ENCODE results near the gene PAK4.
A peak's percentile ranks its signal among the peaks of the same experiment; 100 is the strongest.
"Not testable (repeated sequence)": the region's sequence is repeated elsewhere in the genome, so short reads cannot be mapped to it uniquely, and the experiment has no call there.

The PAK4 gene

DNA sequence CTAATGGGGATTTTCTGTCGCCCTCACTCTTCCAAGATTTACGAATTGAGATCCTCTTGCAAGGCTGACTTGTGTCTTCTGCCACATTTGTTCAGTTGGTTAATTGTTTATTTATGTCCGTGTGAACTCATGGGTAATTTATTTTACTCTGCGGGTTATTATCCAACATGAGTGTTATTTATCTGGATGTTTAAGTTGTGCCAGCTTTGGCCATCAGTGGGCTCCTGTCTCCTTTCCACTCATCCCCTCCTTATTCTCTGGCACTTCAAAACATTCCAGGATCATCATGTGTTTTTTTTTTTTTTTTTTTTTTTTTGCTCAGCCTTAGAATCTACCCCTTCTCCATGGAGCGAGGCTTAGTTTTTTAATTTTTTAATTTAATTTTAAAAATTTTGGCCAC lies 22.4 kb upstream of the PAK4 start:
- no peak for DNase-seq

DNA sequence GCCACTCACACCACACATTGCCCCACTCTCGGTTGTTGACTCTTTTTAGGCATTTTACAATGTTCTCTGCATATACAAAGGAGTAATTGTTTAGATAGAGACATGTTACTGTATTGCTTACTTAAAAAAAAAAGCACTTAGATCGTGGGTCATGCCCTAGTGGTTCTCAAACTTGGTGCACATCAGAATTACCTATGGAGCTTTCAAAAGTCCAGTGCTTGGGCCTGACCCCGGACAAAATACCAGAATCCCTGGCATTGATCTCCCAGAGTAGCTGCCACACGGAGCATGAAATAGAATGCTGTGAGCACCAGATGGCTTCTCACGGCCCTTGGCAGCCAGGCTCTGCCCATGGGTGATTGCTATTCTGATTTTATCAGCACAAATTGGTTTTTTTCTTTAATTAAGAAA lies 21.4 kb upstream of the PAK4 start:
- DNase-seq, result no peak

DNA sequence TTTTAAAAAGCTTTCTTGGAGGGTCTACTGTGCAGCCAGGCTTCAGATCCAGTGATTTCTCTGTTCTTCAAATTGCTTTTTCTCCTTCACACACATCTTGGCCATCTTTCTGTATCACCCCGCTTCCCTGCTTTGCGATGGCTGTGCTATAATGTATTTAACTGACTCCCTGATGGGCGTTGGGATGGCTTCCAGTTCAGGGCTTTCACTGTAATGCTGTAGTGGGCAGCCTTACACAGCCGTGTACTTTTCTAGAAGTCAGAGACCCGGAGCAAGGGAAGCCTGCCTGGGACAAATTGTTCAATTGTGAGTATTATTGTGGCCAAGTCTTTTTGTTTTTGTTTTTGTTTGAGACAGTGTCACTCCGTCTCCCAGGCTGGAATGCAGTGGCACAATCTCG lies 19.4 kb upstream of the PAK4 start:
- DNase-seq, result no peak

DNA sequence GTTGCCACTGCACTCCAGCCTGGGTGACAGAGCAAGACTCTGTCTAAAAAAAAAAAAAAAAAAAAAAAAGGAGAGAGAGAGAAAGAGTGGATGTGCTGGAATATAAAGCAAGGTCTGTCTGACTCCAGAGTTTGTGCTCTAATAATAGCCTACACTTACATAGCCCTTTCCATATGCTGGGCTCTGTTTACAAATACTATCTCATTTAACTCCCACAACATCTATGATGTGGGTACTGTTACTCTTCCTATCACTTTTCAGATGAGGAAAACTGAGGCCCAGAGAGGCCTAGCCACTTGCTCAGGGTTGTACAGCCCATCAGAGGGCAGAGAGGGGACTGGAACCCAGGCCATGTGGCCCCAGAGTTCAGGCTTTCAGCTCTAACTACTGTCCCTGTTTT lies 15.9 kb upstream of the PAK4 start:
- no peak for DNase-seq

DNA sequence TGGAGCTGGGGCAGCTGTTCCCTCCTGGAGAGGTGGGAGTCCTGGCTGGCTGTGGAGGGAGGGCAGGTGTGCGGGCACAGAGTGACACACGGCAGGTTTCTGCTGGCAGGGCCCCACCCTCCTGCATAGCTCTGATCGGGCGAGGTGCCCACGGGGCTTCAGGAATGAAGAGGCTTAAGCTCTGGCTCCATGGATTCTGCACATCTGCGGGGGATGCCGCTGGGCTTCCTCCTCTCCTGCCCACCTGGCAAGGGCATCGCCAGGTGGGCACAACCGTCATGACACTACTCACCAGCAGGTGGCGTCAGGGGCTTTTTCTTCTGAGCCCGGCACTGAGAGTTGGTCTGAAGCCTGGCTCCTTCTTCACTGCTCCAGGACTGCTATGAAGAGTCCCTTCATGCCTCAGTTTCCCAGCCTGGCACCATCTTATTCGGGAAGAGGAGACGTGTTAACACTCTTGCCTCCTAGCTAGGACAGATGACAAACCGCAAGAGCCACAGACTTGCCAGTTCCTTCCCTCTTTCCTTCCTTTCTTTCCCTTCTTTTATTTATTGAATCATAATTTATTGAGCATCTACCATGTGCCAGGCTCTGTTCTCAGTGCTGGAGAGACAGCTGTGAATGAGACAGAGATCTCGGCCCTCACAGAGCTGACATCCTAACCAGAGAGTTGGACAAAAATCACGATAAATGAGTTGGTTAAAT lies 15.2 kb upstream of the PAK4 start:
- peak; percentile 66 for DNase-seq

DNA sequence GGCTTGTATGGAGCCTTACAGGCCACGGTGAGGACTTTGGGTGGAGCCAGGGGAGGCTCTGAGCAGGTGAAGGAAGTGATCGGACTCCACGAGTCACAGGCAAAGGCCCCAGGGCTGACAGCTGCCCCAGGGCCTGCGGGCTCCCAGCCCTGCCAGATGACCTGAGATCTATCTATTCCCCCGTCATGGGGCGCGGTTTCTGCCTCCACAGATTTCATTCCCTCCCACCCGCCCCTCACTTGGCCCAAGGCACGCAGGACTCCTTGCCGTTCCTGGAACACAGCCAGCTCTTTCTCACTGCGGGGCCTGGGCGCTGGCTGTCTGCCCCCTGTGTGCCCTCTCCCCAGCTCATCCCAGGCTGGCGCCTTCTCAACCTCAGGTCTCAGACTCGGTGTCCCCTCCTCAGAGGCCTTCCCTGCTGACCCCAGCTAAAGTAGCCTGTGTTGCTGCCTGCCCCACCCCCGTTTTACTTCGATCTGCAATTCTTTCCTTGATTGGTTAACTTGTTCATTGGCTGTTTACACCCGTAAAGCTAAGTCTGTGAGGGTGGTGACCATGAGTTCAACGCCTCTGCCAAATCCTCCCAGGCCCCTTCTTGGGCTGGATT lies 13.9 kb upstream of the PAK4 start:
- no peak for DNase-seq

DNA sequence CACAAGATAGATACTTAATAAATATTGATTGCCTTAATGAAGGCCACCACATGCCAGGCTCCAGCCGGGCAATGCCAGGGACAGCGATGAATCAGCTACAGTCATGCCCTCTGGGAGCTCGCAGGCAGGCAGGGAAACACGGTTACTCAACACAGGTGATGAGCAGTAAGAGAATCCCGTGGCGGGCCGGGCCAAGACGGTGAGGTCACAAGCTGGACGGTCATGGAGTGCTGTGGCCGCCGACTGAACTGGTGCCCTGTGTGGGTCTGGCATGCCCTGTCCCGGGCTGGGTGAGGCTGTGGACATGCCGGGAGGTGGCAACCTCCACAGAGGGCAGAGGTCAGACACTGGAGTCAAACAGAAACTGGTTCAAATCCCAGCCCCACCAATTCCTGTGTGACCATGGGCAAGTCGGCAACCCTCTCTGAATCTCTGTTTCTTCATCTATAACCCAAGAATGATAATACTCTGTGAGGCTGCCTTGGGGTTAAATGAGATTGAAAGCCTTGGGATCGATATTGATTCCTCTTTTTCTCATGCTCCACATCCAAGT lies 13.2 kb upstream of the PAK4 start:
- no peak for DNase-seq

DNA sequence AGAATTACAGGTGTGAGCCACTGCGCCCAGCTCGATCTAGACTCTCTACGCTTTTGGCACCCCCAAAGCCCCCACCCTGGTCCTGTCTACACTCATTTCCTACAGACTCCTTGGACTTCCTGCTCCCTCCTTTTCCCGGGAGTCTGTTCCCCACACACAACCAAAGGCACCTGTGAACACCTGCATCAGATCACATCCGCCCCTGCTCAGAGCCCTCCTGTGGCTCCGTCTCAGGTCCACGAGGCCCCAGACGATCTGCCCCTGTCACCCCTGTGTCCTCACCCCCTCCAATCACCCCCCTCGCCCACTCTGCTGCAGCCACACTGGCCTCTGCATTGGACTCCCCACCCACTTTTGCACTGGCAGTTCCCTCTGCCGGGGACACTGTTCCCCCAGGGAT lies 12.4 kb upstream of the PAK4 start:
- no peak for DNase-seq

DNA sequence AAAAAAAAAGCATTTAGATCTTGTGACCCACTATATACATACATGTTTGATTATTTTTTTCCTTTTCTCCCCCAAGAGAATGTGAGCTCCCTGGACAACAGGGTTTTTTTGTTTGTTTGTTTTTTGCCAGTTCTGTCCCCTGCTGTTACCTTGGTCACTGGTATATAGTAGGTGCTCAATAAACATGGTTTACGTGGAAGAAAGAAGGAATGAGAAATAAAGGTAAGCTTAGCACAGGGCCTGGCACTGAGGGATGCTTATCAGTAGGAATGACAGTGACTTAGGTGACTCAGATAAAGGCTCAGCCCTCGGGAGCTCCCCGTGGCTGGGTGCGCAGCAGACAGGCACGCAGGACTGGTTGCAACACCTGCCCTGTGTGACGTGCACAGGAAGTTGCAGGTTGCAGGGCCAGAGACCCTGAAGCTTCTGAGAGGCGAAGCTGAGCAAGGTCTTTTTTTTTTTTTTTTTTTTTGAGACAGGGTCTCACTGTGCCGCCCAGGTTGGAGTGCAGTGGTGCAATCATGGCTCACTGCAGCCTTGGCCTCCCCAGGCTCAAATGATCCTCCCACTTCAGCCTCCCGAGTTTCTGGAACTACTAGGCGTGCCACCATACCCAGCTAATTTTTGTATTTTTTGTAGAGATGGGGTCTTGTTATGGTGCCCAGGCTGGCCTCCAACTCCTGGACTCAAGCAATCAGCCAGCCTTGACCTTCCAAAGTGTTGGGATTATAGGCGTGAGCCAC lies 10.3 kb upstream of the PAK4 start:
- no peak for DNase-seq

DNA sequence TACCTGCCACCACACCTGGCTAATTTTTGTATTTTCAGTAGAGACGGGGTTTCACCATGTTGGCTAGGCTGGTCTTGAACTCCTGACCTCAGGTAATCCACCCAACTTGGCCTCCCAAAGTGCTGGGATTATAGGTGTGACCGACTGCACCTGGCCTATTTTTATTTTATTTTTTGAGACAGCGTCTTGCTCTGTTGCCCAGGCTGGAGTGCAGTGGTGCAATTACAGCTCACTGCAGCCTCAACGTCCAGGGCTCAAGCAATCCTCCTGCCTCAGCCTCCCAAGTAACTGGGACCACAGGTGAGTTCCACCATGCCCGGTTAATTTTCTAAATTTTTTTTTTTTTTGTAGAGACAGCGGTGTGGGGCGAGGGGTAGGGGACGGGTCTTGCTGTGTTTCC lies 8.6 kb upstream of the PAK4 start:
- not testable (repeated sequence) for DNase-seq

DNA sequence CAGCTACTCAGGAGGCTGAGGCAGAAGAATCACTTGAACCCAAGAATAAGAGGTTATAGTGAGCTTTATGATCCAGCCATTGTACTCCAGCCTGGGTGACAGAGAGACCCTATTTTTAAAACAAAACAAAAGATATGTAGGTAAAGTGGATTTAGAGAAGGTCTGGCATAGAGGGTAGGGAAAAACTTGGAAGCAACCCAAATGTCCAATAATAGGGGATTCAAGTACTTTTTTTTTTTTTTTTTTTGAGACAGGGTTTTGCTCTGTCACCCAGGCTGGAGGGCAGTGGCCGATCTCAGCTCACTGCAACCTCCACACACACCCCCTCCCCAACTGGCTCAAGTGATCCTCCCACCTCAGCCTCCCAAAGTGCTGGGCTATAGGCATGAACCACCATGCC lies 5.8 kb upstream of the PAK4 start:
- DNase-seq, result no peak

DNA sequence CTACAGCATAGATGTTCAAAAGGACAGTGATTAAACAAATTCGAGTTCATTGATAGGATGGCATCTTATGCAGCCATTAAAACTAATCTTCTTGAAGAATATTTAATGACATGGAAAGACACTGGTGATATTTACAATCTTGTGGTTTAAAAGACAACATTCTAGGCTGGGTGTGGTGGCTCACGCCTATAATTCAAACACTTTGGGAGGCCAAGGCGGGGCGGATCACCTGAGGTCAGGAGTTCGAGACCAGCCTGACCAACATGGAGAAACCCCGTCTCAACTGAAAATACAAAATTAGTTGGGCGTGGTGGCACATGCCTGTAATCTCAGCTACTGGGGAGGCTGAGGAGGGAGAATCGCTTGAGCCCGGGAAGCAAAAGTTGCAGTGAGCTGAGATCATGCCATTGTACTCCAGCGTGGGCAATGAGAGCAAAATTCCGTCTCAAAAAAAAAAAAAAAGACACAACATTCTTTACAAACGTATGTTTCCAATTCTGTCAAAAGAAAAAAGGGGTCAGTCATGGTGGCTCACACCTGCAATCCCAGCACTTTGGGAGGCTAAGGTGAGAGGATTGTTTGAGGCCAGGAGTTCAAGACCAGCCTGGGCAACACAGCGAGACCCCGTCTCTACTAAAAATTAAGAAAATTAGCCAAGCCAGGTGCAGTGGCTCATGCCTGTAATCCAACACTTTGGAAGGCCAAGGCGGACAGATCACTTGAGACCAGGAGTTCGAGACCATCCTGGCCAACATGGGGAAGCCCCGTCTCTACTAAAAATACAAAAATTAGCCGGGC lies 2.5 kb upstream of the PAK4 start:
- no peak for DNase-seq

DNA sequence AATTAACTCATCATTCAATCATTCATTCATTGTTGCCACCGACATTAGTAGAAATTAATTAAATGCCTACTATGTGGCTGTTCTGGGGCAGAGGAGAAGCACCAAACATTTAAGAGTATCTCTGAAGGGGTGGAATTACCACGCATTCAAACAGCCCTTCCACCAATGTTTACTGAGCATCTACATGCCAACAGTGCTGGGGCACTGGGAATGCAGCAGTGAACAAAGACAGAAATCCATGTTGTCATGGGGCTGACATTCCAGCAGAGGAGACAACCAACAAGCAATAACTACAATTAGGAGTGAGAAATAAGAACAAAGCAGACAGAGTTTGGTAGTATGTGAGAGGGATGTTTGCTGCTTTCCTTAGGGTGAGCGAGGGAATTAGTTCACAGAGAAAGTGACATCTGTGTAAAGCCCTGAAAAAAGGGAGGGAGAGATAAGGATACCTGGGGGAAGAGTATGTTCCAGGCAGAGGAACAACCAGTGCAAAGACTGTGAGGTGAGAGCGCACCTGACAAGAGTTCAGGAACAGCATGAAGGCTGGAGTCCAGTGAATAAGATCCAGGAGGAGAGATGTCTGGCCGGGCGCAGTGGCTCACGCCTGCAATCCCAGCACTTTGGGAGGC lies 1.3 kb upstream of the PAK4 start:
- no peak for DNase-seq

DNA sequence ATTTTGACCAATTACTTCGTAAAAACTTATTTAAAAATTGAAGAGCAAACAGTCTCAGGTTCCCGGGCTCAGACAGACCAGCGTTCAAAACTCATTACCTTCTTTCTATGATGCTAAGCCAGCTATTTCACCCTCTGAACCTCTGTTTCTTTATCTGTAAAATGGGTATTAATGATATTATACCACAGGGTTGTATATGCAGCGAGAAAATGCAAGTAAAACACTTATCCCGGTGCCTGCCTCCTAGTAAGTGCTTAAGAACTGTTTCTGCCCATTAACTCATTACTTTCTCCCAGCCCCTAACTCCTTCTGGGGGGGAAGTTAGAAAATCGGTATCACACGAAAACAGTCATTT lies 410 bp upstream of the PAK4 start:
- no peak for DNase-seq

DNA sequence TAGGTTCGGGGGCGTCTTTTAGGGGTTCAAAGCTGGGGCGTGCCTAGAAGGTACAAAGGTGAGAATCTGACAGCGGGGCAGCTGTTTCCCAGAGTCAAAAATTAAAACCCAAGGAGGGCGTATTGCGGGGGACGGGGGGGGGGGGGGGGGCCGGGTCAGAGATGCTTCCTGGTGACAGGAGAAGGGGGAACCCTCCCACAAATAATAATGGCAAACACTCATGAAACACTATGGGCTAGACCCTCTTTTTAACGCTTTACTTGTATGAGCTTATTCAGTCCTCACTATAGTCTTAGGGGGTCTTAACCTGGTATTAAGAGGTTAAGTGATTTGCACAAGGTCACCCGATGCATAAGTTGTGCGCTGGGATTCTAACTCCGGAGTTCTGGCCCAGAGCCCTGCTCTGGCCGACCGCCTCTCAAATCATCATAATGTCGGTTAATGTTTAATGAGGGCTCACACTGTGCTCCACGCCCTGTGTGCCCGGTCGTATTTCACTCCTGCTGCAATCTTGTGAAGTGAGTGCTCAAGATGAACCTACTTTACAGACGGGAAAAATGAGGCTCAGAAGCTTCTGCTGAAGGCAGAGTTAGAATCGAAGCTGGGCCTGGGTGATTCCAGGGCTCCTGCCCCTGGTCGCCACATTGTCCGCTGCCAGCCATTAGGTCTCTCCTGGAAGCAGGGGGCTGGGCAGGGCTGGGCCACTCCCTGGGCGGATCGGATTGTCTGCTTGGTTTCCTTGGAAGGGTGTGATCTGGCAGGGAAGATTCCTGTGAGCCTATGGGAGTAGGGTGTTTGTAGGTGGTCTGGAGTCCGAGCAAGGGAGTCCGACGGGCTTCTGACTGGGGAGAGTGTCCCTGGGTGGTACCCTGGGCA lies 964 bp downstream of the PAK4 start:
- no peak for DNase-seq

DNA sequence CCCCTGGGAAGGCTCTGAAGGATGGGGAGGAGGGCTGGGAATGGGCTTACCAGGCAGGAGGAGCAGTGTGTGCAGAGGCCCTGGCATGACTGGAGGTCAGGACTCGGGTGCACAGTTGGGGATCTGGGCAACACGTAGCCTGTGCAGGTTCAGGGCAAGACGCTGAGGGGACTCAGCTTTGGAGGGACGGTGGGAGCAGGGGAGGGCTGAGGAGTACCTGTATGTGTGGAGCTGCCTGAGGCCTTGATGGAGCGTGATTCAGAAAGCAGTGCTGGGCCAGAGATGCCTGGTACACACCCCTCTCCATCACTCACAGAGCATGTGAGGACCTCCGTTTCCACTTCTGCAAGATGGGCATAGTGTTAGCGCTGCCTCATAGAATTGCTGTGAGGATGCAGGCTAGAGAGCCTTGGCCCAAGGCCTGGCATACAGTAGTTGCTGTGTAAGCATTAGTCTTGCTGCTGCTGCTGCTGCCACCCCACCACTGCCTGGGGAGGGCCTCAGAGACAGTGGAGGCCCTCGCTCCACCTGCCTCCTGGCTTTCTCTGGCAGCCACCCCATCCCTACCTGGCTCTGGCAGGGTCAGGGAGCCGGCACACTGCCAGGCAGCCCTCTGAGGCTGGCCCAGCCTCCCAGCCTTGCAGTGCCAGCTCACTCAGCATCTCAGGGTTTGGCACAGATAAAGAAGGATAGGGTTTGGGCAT lies 2.4 kb downstream of the PAK4 start:
- DNase-seq, result no peak

DNA sequence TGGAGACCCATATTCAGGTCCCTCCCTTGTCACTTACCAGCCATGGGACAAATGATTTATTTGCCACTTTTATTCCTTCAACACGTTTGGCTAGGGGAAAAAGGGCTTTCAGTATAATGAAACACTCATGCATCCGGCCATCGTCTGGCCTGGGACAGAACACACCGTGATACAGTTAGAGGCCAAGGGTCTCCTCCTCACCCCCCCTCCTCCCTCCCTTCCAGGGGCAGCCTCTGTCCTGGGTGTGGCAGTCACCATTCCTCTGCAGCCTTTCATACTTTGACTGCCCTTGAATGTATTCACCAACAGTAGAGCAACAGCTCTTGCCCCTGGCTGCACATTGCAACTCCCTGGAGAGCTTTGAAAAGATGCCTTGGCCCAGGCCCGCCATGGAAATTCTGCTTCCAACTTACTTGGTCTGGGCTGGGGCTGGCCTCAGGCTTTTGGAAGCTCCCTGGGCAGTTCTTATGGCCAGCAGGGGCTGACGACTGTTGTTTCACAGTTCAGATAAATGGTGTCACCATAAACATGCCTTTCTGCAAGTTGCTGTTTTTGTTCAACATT lies 3.0 kb downstream of the PAK4 start:
- no peak for DNase-seq

DNA sequence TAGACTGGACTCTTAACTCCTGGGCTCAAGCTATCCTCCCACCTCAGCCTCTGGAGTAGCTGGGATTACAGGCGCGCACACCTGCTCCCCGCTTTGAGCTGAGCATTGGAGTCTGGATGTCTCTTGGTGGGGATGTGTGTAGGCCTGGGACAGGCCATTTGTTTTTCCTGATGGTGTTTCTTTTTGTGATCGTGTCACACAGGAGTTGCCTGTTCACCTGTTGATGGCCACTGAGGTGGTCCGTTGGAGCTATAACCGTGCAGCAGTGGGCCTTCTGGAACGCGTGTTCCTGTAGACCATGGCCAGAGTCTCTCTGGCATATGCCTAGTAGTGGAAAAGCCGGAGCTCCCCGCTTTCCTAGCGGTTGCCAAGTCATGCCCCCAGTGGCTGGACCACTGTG lies 3.5 kb downstream of the PAK4 start:
- no peak for DNase-seq

DNA sequence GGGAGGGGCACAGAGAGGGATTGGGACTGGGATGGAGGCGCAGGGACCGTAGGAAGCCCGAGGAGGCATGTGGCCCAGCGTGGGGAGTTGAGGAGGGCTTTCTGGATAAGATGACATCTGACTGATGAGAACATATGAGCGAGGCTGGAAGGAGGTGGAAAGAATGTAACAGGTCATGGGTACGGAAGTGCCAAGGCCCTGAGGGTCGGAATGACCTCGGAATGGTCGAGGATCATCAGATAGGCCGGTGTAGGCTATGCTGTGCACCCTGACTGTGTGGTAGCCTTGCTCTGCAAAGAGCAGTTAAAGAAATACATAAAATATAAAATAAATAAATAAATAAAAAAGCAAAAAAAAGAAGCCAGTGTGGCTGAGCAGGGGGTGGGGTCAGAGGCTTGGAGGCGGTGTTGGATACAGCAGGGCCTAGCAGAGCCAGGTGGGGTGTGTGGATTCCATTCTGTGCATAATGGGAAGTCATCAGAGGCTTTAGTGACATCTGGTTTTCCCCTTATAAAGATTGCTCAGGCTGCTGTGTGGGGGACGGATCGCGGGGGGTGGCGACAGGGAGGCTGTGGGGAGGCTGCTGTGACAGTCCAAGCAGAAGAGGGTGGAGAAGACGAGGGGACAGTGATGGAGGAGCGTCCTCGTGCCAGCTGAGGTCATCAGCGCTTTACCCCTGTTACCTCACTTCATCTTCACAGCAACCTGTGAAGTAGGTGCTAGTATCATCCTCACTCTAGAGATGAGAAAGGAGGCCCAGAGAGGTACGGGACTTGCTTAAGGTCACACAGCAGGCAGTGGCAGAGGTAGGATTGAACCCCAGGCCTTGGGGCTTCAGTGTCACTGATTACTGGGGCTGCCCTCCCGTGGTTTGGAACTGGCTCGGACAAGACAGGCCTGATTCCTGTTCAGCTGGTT lies 5.0 kb downstream of the PAK4 start:
- DNase-seq, result no peak
